H1 (cell line): Measurements from ENCODE around the gene SPG7. TPM values are rescaled to one million over a fixed set of nuclear protein-coding genes. Genes with fewer than 3 reads are reported as not detected.

ENCODE experiments used
- CTCF ChIA-PET: fragments of 300-600 bp; sonication (Branson Sonifier 250); formaldehyde crosslinking; loops from one replicate; lab custom pipeline; 2021; ENCODE audit not compliant: partially characterized antibody; lab: Charles Lee
- POLR2A ChIA-PET: fragments of 300-600 bp; sonication (Branson Sonifier 250); formaldehyde crosslinking; loops from one replicate; lab custom pipeline; 2021; ENCODE audit warnings: inconsistent platforms; ENCODE audit not compliant: partially characterized antibody; lab: Charles Lee
- DNase-seq, 2 experiments: peaks; one replicate each; pipeline versions ENCODE4 v3.0.0 to v3.0.0-alpha.2; 2010 to 2022; ENCODE audit warnings: low spot score in 2 of 2, low read depth in 1 of 2, mixed read lengths in 1 of 2
- FAIRE-seq: peaks from 2 replicates; lab custom pipeline; 2011; peaks lifted over from hg19 to GRCh38; lab: Jason Lieb, UNC
- H2AFZ ChIP-seq: 2 replicates; pipeline ENCODE4 v1.8.1; 2012; ENCODE audit warnings: low read length, inconsistent platforms
- H2AK5ac ChIP-seq: 2 replicates; pipeline ENCODE4 v1.6.1; 2013; ENCODE audit warnings: low read depth, low read length
- H2BK120ac ChIP-seq: replicated peaks from 2 replicates; pipeline ENCODE3; 2013; ENCODE audit warnings: low read depth, low read length, inconsistent platforms
- H2BK12ac ChIP-seq: 2 replicates; pipeline ENCODE4 v1.6.1; 2013; ENCODE audit warnings: low read depth, low read length
- H2BK15ac ChIP-seq: 2 replicates; pipeline ENCODE4 v1.6.1; 2013; ENCODE audit warnings: low read length
- H2BK20ac ChIP-seq: 2 replicates; pipeline ENCODE4 v1.6.1; 2013; ENCODE audit warnings: low read length
- H2BK5ac ChIP-seq: 2 replicates; pipeline ENCODE4 v1.6.1; 2013; ENCODE audit warnings: low read depth, low read length
- H3K14ac ChIP-seq: 2 replicates; pipeline ENCODE4 v1.6.1; 2013; ENCODE audit warnings: inconsistent platforms; ENCODE audit not compliant: insufficient read length
- H3K18ac ChIP-seq: 2 replicates; pipeline ENCODE4 v1.6.1; 2013; ENCODE audit warnings: low read length; ENCODE audit errors: extremely low read depth
- H3K23ac ChIP-seq: 2 replicates; pipeline ENCODE4 v1.6.1; 2013; ENCODE audit warnings: inconsistent platforms; ENCODE audit not compliant: insufficient read length
- H3K23me2 ChIP-seq: 2 replicates; pipeline ENCODE4 v1.6.1; 2013; ENCODE audit warnings: low read depth, low read length
- H3K27ac ChIP-seq: 2 replicates; pipeline ENCODE4 v1.6.1; 2011; ENCODE audit warnings: low read depth, low read length, inconsistent platforms
- H3K27me3 ChIP-seq, 4 experiments: replicated peaks in 1 of 4; 1 replicate in 1 of 4; 2 replicates in 3 of 4; pipeline versions ENCODE4 v1.6.1 to v1.8.1; 2011 to 2013; ENCODE audit warnings: low read length in 3 of 4, mild to moderate bottlenecking in 3 of 4, inconsistent platforms in 2 of 4, mixed read lengths in 2 of 4, moderate library complexity in 1 of 4; ENCODE audit not compliant: control insufficient read depth in 3 of 4, insufficient read depth in 3 of 4; ENCODE audit errors: extremely low read depth in 1 of 4
- H3K36me3 ChIP-seq, 4 experiments: 2 replicates each; pipeline versions ENCODE4 v1.6.1 to v1.8.1; 2011 to 2013; ENCODE audit warnings: mild to moderate bottlenecking in 4 of 4, low read length in 3 of 4, moderate library complexity in 2 of 4, control low read depth in 1 of 4, inconsistent platforms in 1 of 4; ENCODE audit not compliant: insufficient read depth in 4 of 4, control insufficient read depth in 2 of 4
- H3K4ac ChIP-seq: replicated peaks from 2 replicates; pipeline ENCODE3; 2013; ENCODE audit warnings: low read length, low read depth, mixed read lengths, inconsistent platforms; ENCODE audit not compliant: insufficient read length
- H3K4me1 ChIP-seq, 4 experiments: replicated peaks in 1 of 4; 1 replicate in 1 of 4; 2 replicates in 3 of 4; pipeline versions ENCODE4 v1.6.1 to v1.8.1; 2011 to 2013; ENCODE audit warnings: low read length in 3 of 4, inconsistent platforms in 2 of 4, mixed read lengths in 1 of 4; ENCODE audit not compliant: insufficient read depth in 4 of 4, control insufficient read depth in 3 of 4
- H3K4me2 ChIP-seq, 2 experiments: 2 replicates each; pipeline versions ENCODE4 v1.6.1 to v1.8.1; 2011 to 2013; ENCODE audit warnings: low read depth in 2 of 2, low read length in 2 of 2, control low read depth in 1 of 2, inconsistent platforms in 1 of 2, mild to moderate bottlenecking in 1 of 2; ENCODE audit not compliant: insufficient read depth in 1 of 2
- H3K4me3 ChIP-seq, 4 experiments: fragments of 200-600, 300-600 bp in 1 of 4; sonication (generic), shearing (Covaris generic), sonication (Bioruptor Twin) in 1 of 4; 2 replicates each; pipeline versions ENCODE4 v1.5.1 to v1.8.1; 2011 to 2016; ENCODE audit warnings: low read length in 4 of 4, low read depth in 3 of 4, control low read depth in 2 of 4, inconsistent platforms in 2 of 4, mild to moderate bottlenecking in 2 of 4, mixed read lengths in 1 of 4, moderate library complexity in 1 of 4; ENCODE audit not compliant: insufficient read depth in 2 of 4; ENCODE audit errors: extremely low read depth in 1 of 4
- H3K56ac ChIP-seq: replicated peaks from 2 replicates; pipeline ENCODE3; 2013; ENCODE audit warnings: low read depth, mild to moderate bottlenecking, mixed read lengths, low read length, inconsistent platforms; ENCODE audit not compliant: insufficient read length
- H3K79me1 ChIP-seq: 2 replicates; pipeline ENCODE4 v1.6.1; 2013; ENCODE audit warnings: low read depth, low read length, control low read depth
- H3K79me2 ChIP-seq, 2 experiments: 2 replicates each; pipeline versions ENCODE4 v1.6.1 to v1.8.1; 2012 to 2013; ENCODE audit warnings: low read length in 2 of 2, mild to moderate bottlenecking in 2 of 2, inconsistent platforms in 1 of 2; ENCODE audit not compliant: insufficient read depth in 2 of 2, control insufficient read depth in 1 of 2
- H3K9ac ChIP-seq, 4 experiments: replicated peaks in 1 of 4; 1 replicate in 1 of 4; 2 replicates in 3 of 4; pipeline versions ENCODE4 v1.6.1 to v1.8.1; 2011 to 2013; ENCODE audit warnings: low read depth in 3 of 4, low read length in 3 of 4, control low read depth in 2 of 4, mild to moderate bottlenecking in 2 of 4, moderate library complexity in 2 of 4, inconsistent platforms in 1 of 4; ENCODE audit errors: extremely low read depth in 1 of 4
- H3K9me3 ChIP-seq, 2 experiments: 2 replicates each; pipeline versions ENCODE4 v1.6.1 to v1.8.1; 2012 to 2013; ENCODE audit warnings: mild to moderate bottlenecking in 2 of 2, moderate library complexity in 2 of 2, control low read depth in 1 of 2, inconsistent platforms in 1 of 2, low read depth in 1 of 2, low read length in 1 of 2, mixed read lengths in 1 of 2; ENCODE audit not compliant: insufficient read depth in 2 of 2
- H4K20me1 ChIP-seq, 2 experiments: replicated peaks in 1 of 2; 2 replicates each; pipeline versions ENCODE3 to v1.8.1; 2011 to 2013; ENCODE audit warnings: inconsistent platforms in 2 of 2, low read length in 2 of 2, mild to moderate bottlenecking in 1 of 2; ENCODE audit not compliant: insufficient read depth in 2 of 2, control insufficient read depth in 1 of 2
- H4K5ac ChIP-seq: 2 replicates; pipeline ENCODE4 v1.6.1; 2013; ENCODE audit warnings: low read length, low read depth, mixed read lengths, inconsistent platforms; ENCODE audit not compliant: insufficient read length
- H4K8ac ChIP-seq: 2 replicates; pipeline ENCODE4 v1.8.0; 2013; ENCODE audit warnings: mild to moderate bottlenecking, moderate library complexity, low read length, inconsistent platforms; ENCODE audit not compliant: insufficient read depth; ENCODE audit errors: extremely low read depth
- H4K91ac ChIP-seq: replicated peaks from 2 replicates; pipeline ENCODE3; 2013; ENCODE audit warnings: low read length, mixed read lengths, inconsistent platforms; ENCODE audit not compliant: insufficient read length
- ASH2L ChIP-seq: fragments of 200-600, 300-600 bp; sonication (generic); IDR thresholded peaks from one replicate; pipeline ENCODE4 v1.7.1; 2017; ENCODE audit warnings: low read length
- CBX8 ChIP-seq: fragments of 300-800, 300-1000 bp; sonication (generic); IDR thresholded peaks from 2 replicates; pipeline ENCODE4 v1.7.1; 2016; ENCODE audit warnings: low read depth, low read length, borderline replicate concordance
- RNF2 ChIP-seq: fragments of 200-900, 300-1000 bp; sonication (generic); IDR thresholded peaks from 2 replicates; pipeline ENCODE4 v1.7.1; 2016; ENCODE audit warnings: borderline replicate concordance, low read depth, mild to moderate bottlenecking, antibody characterized with exemption, low read length; ENCODE audit not compliant: poor library complexity, severe bottlenecking; ENCODE audit errors: missing control alignments
- RXRA ChIP-seq: IDR thresholded peaks from 2 replicates; pipeline ENCODE4 v1.6.1; 2011; ENCODE audit warnings: low read depth, mild to moderate bottlenecking, low read length, moderate library complexity; ENCODE audit not compliant: insufficient read depth
- SAP30 ChIP-seq: fragments of 300-600 bp; sonication (generic); IDR thresholded peaks from 2 replicates; pipeline ENCODE4 v1.7.1; 2012; ENCODE audit warnings: low read length, moderate library complexity, mild to moderate bottlenecking, inconsistent platforms; ENCODE audit not compliant: insufficient read depth, insufficient replicate concordance
- SIRT6 ChIP-seq: IDR thresholded peaks from one replicate; pipeline ENCODE4 v1.7.1; 2012; ENCODE audit warnings: low read length, inconsistent platforms
- TAF1 ChIP-seq: IDR thresholded peaks from 2 replicates; pipeline ENCODE4 v1.6.1; 2011; ENCODE audit warnings: mild to moderate bottlenecking, low read depth, low read length
- TEAD4 ChIP-seq: IDR thresholded peaks from 2 replicates; pipeline ENCODE4 v1.6.1; 2012; ENCODE audit warnings: low read depth, low read length, inconsistent platforms, mixed read lengths
- WGBS, 2 experiments: shearing (Covaris generic) in 1 of 2; methylation state at CpG; one replicate each; pipeline versions ENCODE4 v1.1.6 to v1.1.7; 2013 to 2015; ENCODE audit warnings: low lambda C conversion rate in 2 of 2, mixed read lengths in 2 of 2, inconsistent platforms in 1 of 2, low coverage in 1 of 2, missing lambda C conversion rate in 1 of 2; ENCODE audit not compliant: insufficient replicate concordance in 2 of 2, insufficient coverage in 1 of 2, insufficient read length in 1 of 2; ENCODE audit errors: extremely low coverage in 1 of 2, missing lambda C conversion rate in 1 of 2; 5-methylcytosine and 5-hydroxymethylcytosine counted together
- polyA plus RNA-seq, 7 experiments: library from polyadenylated mRNA; depleted of rRNA in 3 of 7; stranded (reverse) in 5 of 7; unstranded in 2 of 7; fragments of >200 nt in 5 of 7; fragments of 200-250 nt in 2 of 7; gene quantifications; 1 replicate in 5 of 7; 2 replicates in 1 of 7; 4 replicates in 1 of 7; pipeline versions ENCODE4 v1.2.1 to v1.2.3, GENCODE V29; 2011 to 2013; ENCODE audit warnings: missing spikeins in 2 of 7, mixed read lengths in 2 of 7
- total RNA-seq: library from RNA; stranded (reverse); fragmentation: NEBNext Ultra II Directional; extraction: Animal tissue kit (Norgen Biotek cat#: 25700); gene quantifications from 2 replicates; pipeline ENCODE4 v1.2.1, GENCODE V29; 2021
- TF ChIP-seq, protein P1 (sequence below): IDR thresholded peaks from 2 replicates; pipeline ENCODE4 v1.6.1; 2012; ENCODE audit warnings: inconsistent platforms
- TF ChIP-seq, protein P2 (sequence below): IDR thresholded peaks from 2 replicates; pipeline ENCODE4 v1.6.1; 2012; ENCODE audit warnings: low read length, inconsistent platforms

The SPG7 gene
- total and polyA plus RNA-seq, 2 of the 8 experiments (the other 6 are each of a cell fraction or from before 2014, with no cell fraction given) = 72.1 to 113 TPM

GRCh38 chr16:89572073-89572484, 63.9 kb downstream of the SPG7 start:
- no peak overlapping the region for H3K18ac ChIP-seq
- CTCF ChIA-PET = interaction anchor here (0.6 kb wide), 1 partner anchor 313 kb away, joined by 3 read pairs; no protein-coding TSS in a partner anchor
- DNase-seq (no peak), FAIRE-seq (no peak)
- no peak overlapping the region for H3K4ac ChIP-seq
- POLR2A ChIA-PET = interaction anchor here (1.5 to 2.7 kb wide), 3 partner anchors 7 to 13 kb away, joined by 3 to 18 read pairs (median 15); no protein-coding TSS in a partner anchor
- H2AK5ac ChIP-seq = 0 out of 2 replicates have a peak overlapping the region, but pooled peaks have one; percentile 2
- H3K27ac ChIP-seq = no peak overlapping the region
- no peak overlapping the region for H2BK5ac ChIP-seq
- no peak overlapping the region for H3K4me2 ChIP-seq
- no peaks in the 10 kb centered on the region for H3K9me3 ChIP-seq
- H3K4me1 ChIP-seq = peaks cover 0 to 13% (median 7%) of the 10 kb centered on the region in 4 experiments; a peak in 5 of 7 replicates
- H3K23me2 ChIP-seq = peaks cover 6% of the 10 kb centered on the region; the same call in 1 of the 2 replicates
- H4K20me1 ChIP-seq = peaks cover 0 to 11% of the 10 kb centered on the region in 2 experiments
- H3K27me3 ChIP-seq = peaks cover 4 to 29% (median 21%) of the 10 kb centered on the region in 4 experiments; a peak in 6 of 7 replicates
- H2BK12ac ChIP-seq = no peak overlapping the region
- H3K56ac ChIP-seq = no peak overlapping the region
- no peaks in the 10 kb centered on the region for H3K79me1 ChIP-seq
- H4K5ac ChIP-seq = no peak overlapping the region
- no peaks in the 10 kb centered on the region for H3K36me3 ChIP-seq
- H3K79me2 ChIP-seq = no peaks in the 10 kb centered on the region
- H2BK120ac ChIP-seq = no peak overlapping the region
- 89% methylated on average over 14 of the region's 14 CpGs; no CpG with 5 or more reads in 1 of the 2 experiments for WGBS, 2 experiments
- H3K14ac ChIP-seq = no peak overlapping the region
- H3K4me3 ChIP-seq = no peak overlapping the region
- H2BK20ac ChIP-seq = no peak overlapping the region
- H2BK15ac ChIP-seq = no peak overlapping the region
- no peak overlapping the region for H4K91ac ChIP-seq
- H3K23ac ChIP-seq = no peak overlapping the region
- no peak overlapping the region for H3K9ac ChIP-seq
- no peak overlapping the region for H4K8ac ChIP-seq
- H2AFZ ChIP-seq = no peak overlapping the region
- TF ChIP-seq TEAD4 (no peak), TAF1 (no peak), ASH2L (no peak), RXRA (no peak), CBX8 (no peak), SIRT6 (no peak), SAP30 (no peak), RNF2 (no peak)
- TF ChIP-seq, protein P1, sequence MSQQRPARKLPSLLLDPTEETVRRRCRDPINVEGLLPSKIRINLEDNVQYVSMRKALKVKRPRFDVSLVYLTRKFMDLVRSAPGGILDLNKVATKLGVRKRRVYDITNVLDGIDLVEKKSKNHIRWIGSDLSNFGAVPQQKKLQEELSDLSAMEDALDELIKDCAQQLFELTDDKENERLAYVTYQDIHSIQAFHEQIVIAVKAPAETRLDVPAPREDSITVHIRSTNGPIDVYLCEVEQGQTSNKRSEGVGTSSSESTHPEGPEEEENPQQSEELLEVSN = no peak
- TF ChIP-seq, protein P2, sequence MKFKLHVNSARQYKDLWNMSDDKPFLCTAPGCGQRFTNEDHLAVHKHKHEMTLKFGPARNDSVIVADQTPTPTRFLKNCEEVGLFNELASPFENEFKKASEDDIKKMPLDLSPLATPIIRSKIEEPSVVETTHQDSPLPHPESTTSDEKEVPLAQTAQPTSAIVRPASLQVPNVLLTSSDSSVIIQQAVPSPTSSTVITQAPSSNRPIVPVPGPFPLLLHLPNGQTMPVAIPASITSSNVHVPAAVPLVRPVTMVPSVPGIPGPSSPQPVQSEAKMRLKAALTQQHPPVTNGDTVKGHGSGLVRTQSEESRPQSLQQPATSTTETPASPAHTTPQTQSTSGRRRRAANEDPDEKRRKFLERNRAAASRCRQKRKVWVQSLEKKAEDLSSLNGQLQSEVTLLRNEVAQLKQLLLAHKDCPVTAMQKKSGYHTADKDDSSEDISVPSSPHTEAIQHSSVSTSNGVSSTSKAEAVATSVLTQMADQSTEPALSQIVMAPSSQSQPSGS = no peak
